ENCODE measurements around the gene UCK2.

DNA sequence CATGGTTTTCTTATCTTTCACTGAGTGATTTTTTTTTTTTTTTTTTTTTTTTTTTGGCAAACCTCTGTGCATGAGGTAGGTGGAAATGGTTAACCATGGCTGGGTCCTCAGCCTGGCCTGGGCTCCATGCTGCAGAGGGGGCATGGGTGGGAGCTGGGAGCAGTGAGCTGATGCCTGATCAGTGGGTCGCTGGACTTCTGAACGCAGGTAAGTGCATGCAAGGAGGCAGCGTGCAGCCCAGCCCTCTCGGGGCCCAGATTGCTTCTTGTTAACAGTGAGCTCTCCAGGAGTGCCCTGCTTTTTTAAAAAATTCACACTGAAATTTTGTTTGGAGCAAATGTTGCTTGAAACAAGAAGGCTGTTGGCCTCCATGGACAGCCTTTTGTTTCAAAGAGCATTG is 75.2 kb downstream of the UCK2 start:
- TF ChIP-seq EZH2 (IDR thresholded peaks at IDR 0.05; ENCODE audit: borderline replicate concordance, low read depth, low read length, severe bottlenecking) (no peak), JUN (IDR thresholded peaks at IDR 0.05; ENCODE audit: borderline replicate concordance, insufficient read depth, insufficient read length, low read depth) (no peak), CTCF (IDR thresholded peaks at IDR 0.05; ENCODE audit: extremely low read depth in 1 of 2, insufficient read depth in 1 of 2, low read depth in 1 of 2, low read length in 2 of 2) (no peak), POLR2AphosphoS5 (IDR thresholded peaks at IDR 0.05; ENCODE audit: insufficient read depth, low read depth, low read length) (no peak), POLR2A (IDR thresholded peaks at IDR 0.05; ENCODE audit: low read depth, low read length) (no peak)
